PC-3 (cell line): ENCODE results near the gene LEP. TPM values are rescaled to one million over a fixed set of nuclear protein-coding genes. Genes with fewer than 3 reads are reported as not detected.

Experiments
- ATAC-seq: fragments of 200-7000 bp; cut with Tn5 transposase; 2 replicates; pipeline ENCODE4 v1.9.1; 2020; ENCODE audit warnings: mild to moderate bottlenecking, moderate library complexity
- BruUV-seq: library from RNA; stranded (reverse); fragments of 400-500 nt; replicated peaks from 2 replicates; lab custom pipeline; 2021; lab: Mats Ljungman, UMichigan
- CTCF ChIA-PET: fragments of 300-600 bp; sonication (Branson Sonifier 250); formaldehyde crosslinking; loops from one replicate; lab custom pipeline; 2022; ENCODE audit warnings: antibody characterized with exemption; lab: Charles Lee
- POLR2A ChIA-PET: fragments of 300-600 bp; sonication (Branson Sonifier 250); formaldehyde crosslinking; loops from one replicate; lab custom pipeline; 2022; ENCODE audit warnings: antibody characterized with exemption; ENCODE audit not compliant: unreplicated experiment; lab: Charles Lee
- DNase-seq: peaks from one replicate; pipeline ENCODE4 v3.0.0-alpha.2; 2015
- H2AFZ ChIP-seq: fragments of 300-600 bp; sonication (generic); 2 replicates; pipeline ENCODE4 v1.6.0; 2016; ENCODE audit warnings: antibody characterized with exemption, low read length
- H3F3A ChIP-seq: fragments of 300-600 bp; sonication (generic); one replicate; pipeline ENCODE4 v1.6.0; 2017; ENCODE audit warnings: antibody characterized with exemption, low read length, control low read depth, mild to moderate bottlenecking; ENCODE audit not compliant: unreplicated experiment
- H3K27ac ChIP-seq: fragments of 300-600 bp; sonication (generic); 2 replicates; pipeline ENCODE4 v1.5.1; 2016; ENCODE audit warnings: mild to moderate bottlenecking, low read length
- H3K27me3 ChIP-seq: fragments of 300-600 bp; sonication (generic); 2 replicates; pipeline ENCODE4 v1.6.1; 2016; ENCODE audit warnings: low read length, mixed read lengths
- H3K36me3 ChIP-seq: fragments of 300-600 bp; sonication (generic); 2 replicates; pipeline ENCODE4 v1.6.1; 2016; ENCODE audit warnings: low read depth, mixed run types, low read length, mixed read lengths
- H3K4me1 ChIP-seq: fragments of 300-600 bp; sonication (generic); 2 replicates; pipeline ENCODE4 v1.5.1; 2016; ENCODE audit warnings: low read length; ENCODE audit not compliant: insufficient read depth
- H3K4me2 ChIP-seq: fragments of 300-600 bp; sonication (generic); 2 replicates; pipeline ENCODE4 v1.6.0; 2016; ENCODE audit warnings: low read length
- H3K4me3 ChIP-seq: fragments of 300-600 bp; sonication (generic); 2 replicates; pipeline ENCODE4 v1.5.1; 2016; ENCODE audit warnings: mild to moderate bottlenecking, low read length, mixed read lengths
- H3K79me2 ChIP-seq: fragments of 300-600 bp; sonication (generic); 2 replicates; pipeline ENCODE4 v1.6.1; 2017; ENCODE audit warnings: low read length, mixed read lengths
- H3K9ac ChIP-seq: fragments of 300-600 bp; sonication (generic); 2 replicates; pipeline ENCODE4 v1.6.0; 2016; ENCODE audit warnings: mild to moderate bottlenecking, low read length
- H3K9me2 ChIP-seq: fragments of 300-600 bp; sonication (generic); replicated peaks from 2 replicates; pipeline ENCODE4 v1.6.1; 2016; ENCODE audit warnings: mixed run types, low read length, mixed read lengths
- H3K9me3 ChIP-seq: fragments of 300-600 bp; sonication (generic); 2 replicates; pipeline ENCODE4 v1.6.1; 2016; ENCODE audit warnings: low read length, mixed read lengths
- H4K20me1 ChIP-seq: fragments of 300-600 bp; sonication (generic); 2 replicates; pipeline ENCODE4 v1.6.1; 2016; ENCODE audit warnings: low read length, mixed read lengths
- EZH2 ChIP-seq: fragments of 300-600 bp; sonication (generic); IDR thresholded peaks from one replicate; pipeline ENCODE4 v1.6.1; 2017; ENCODE audit warnings: antibody characterized with exemption, mild to moderate bottlenecking, low read length; ENCODE audit not compliant: unreplicated experiment
- EZH2phosphoT487 ChIP-seq: fragments of 300-600 bp; sonication (generic); IDR thresholded peaks from 2 replicates; pipeline ENCODE4 v1.6.1; 2018; ENCODE audit warnings: mild to moderate bottlenecking, antibody characterized with exemption, low read length, borderline replicate concordance
- intact Hi-C: fragments of 100-400 bp; cut with micrococcal nuclease; formaldehyde crosslinking; loops from 2 replicates; pipeline ENCODE4 v1.9.0; 2023
- total RNA-seq: library from RNA; depleted of rRNA; stranded (reverse); fragments of >200 nt; gene quantifications from 2 replicates; pipeline ENCODE4 v1.2.3, GENCODE V29; 2014
- TF ChIP-seq, protein P1 (sequence below): fragments of 300-600 bp; sonication (generic); conservative IDR thresholded peaks from 2 replicates; pipeline ENCODE4 v1.5.1; 2017; ENCODE audit warnings: antibody characterized with exemption, low read depth, mild to moderate bottlenecking, low read length

LEP gene
- total RNA-seq, 1 experiment from 2014 or later: not detected

DNA sequence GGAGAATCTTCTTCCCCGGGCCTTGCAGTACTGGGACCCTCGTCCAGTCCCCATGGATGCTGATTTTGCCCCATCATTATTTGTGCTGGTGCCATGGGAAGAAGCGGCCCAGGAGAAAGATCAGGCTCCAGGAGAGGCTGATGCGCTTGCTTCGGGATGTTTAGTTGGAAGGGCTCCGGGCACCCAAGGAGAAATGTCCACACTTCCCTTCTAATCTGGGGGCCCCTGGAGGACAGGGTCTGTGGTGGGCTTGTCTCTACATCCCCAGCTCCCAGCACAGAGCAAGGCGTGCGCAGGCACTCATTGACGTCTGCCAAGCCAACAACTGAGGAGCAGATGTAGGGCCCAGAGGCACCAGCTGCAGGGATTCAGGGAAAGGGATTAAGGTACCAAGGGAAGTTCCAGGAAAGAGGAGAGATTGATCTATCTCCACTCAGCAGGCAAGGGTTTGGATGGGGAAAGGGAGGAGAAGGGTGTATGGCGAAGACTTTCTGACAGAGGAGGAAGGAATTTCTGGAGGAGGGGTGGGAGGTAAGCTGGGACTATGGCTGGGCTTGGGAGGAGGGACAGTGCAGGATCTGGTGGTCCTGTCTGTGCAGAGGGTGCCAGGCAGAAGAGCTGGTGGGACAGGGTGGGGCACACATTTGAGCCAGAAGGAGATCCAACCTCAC is 38.7 kb upstream of the LEP start:
- Histone ChIP-seq H3K9ac (no peak overlapping the region), H4K20me1 (no peaks in the 10 kb centered on the region), H3F3A (no peaks in the 10 kb centered on the region), H3K36me3 (no peaks in the 10 kb centered on the region), H3K4me2 (no peak overlapping the region), H3K9me2 (no peaks in the 10 kb centered on the region), H2AFZ (no peak overlapping the region), H3K27me3 (peaks cover 23% of the 10 kb centered on the region), H3K9me3 (no peaks in the 10 kb centered on the region), H3K27ac (no peak overlapping the region), H3K79me2 (no peaks in the 10 kb centered on the region), H3K4me1 (no peaks in the 10 kb centered on the region), H3K4me3 (no peak overlapping the region)
- ATAC-seq (no peak), DNase-seq (no peak)
- TF ChIP-seq EZH2phosphoT487 (no peak), EZH2 (no peak)
- TF ChIP-seq, protein P1, sequence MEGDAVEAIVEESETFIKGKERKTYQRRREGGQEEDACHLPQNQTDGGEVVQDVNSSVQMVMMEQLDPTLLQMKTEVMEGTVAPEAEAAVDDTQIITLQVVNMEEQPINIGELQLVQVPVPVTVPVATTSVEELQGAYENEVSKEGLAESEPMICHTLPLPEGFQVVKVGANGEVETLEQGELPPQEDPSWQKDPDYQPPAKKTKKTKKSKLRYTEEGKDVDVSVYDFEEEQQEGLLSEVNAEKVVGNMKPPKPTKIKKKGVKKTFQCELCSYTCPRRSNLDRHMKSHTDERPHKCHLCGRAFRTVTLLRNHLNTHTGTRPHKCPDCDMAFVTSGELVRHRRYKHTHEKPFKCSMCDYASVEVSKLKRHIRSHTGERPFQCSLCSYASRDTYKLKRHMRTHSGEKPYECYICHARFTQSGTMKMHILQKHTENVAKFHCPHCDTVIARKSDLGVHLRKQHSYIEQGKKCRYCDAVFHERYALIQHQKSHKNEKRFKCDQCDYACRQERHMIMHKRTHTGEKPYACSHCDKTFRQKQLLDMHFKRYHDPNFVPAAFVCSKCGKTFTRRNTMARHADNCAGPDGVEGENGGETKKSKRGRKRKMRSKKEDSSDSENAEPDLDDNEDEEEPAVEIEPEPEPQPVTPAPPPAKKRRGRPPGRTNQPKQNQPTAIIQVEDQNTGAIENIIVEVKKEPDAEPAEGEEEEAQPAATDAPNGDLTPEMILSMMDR: no peak
- ChIA-PET POLR2A (no interaction called here), CTCF (no interaction called here)
- BruUV-seq: no TSS peak
- intact Hi-C loops: loop anchor here (10.0 kb wide), 1 partner anchor 498 kb away; no protein-coding TSS in a partner anchor

DNA sequence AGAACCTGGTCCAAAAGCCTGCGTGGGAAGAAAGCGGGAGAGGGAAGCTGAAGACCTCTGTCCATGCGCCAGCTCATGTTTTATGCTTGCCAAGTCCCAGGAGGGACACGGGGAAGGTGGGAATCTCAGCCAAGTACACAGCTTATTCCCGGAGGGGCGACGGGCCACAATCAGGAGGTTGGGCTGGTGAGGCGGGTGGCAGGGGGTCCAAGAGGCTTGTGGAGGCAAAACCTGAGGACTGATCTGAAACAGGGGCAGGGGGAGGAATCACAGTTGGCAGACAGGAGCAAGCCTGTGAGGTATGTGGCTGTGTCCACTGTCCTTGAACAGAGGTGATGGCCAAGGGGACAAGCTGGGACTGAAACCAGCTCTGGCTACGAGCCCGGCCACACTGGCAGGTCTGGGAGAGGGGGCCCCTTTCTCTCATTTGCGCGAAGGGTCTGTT is 38.0 kb upstream of the LEP start:
- ATAC-seq: no peak
- POLR2A ChIA-PET: no interaction called here

More for the DNA sequence above, 38.0 kb upstream of the LEP start:
- TF ChIP-seq EZH2 (no peak), EZH2phosphoT487 (no peak)
- TF ChIP-seq, protein P1: no peak
- no peaks in the 10 kb centered on the region for H3K9me3 ChIP-seq
- no peak overlapping the region for H3K4me2 ChIP-seq
- no peak for DNase-seq
- no peak overlapping the region for H3K9ac ChIP-seq
- H3K27me3 ChIP-seq: peaks cover 23% of the 10 kb centered on the region
- no peak overlapping the region for H2AFZ ChIP-seq
- H3K27ac ChIP-seq: no peak overlapping the region
- H3K9me2 ChIP-seq: no peaks in the 10 kb centered on the region
- no peaks in the 10 kb centered on the region for H3F3A ChIP-seq
- BruUV-seq: no TSS peak
- H3K4me3 ChIP-seq: no peak overlapping the region
- no peaks in the 10 kb centered on the region for H3K79me2 ChIP-seq
- H4K20me1 ChIP-seq: no peaks in the 10 kb centered on the region
- CTCF ChIA-PET: no interaction called here
- H3K4me1 ChIP-seq: no peaks in the 10 kb centered on the region
- intact Hi-C loops: loop anchor here (10.0 kb wide), 1 partner anchor 498 kb away; no protein-coding TSS in a partner anchor
- H3K36me3 ChIP-seq: no peaks in the 10 kb centered on the region
